DOHH2 (cell line): Measurements from ENCODE around the gene KRTAP10-10.

Experiments
- CTCF ChIP-seq: fragments of 200-600 bp; sonication (generic); IDR thresholded peaks from one replicate; pipeline ENCODE4 v1.5.1; 2014; ENCODE audit warnings: antibody characterized with exemption, mild to moderate bottlenecking, low read depth, low read length; ENCODE audit not compliant: poor library complexity, severe bottlenecking
- EZH2phosphoT487 ChIP-seq: fragments of 200-600 bp; sonication (generic); IDR thresholded peaks from 2 replicates; pipeline ENCODE4 v1.6.1; 2017; ENCODE audit warnings: borderline replicate concordance, mild to moderate bottlenecking, antibody characterized with exemption, low read length, moderate library complexity, mixed read lengths

- TF ChIP-seq CTCF (no peak), EZH2phosphoT487 (no peak)
Observed at GRCh38 chr21:44643741-44644310, 6.7 kb downstream of the KRTAP10-10 start.
